Parathyroid adenoma (tissue), 2 donors: Measurements from ENCODE around the gene RAMACL.

ENCODE experiments used
- H2AFZ ChIP-seq: fragments of 300-600 bp; sonication (generic); one replicate; pipeline ENCODE4 v1.7.0; 2017; ENCODE audit warnings: antibody characterized with exemption, mild to moderate bottlenecking
- H3K27ac ChIP-seq: fragments of 300-600 bp; sonication (generic); one replicate; pipeline ENCODE4 v1.7.0; 2017
- H3K27me3 ChIP-seq: fragments of 300-600 bp; sonication (generic); one replicate; pipeline ENCODE4 v1.7.0; 2017; ENCODE audit warnings: low read length; ENCODE audit not compliant: control insufficient read depth, insufficient read depth
- H3K36me3 ChIP-seq: fragments of 300-600 bp; sonication (generic); one replicate; pipeline ENCODE4 v1.7.0; 2017; ENCODE audit warnings: low read length; ENCODE audit not compliant: control insufficient read depth, insufficient read depth
- H3K4me1 ChIP-seq: fragments of 300-600 bp; sonication (generic); one replicate; pipeline ENCODE4 v1.7.0; 2017; ENCODE audit warnings: control low read depth
- H3K4me2 ChIP-seq: fragments of 300-600 bp; sonication (generic); one replicate; pipeline ENCODE4 v1.7.0; 2017; ENCODE audit warnings: low read length
- H3K4me3 ChIP-seq: fragments of 300-600 bp; sonication (generic); one replicate; pipeline ENCODE4 v1.7.0; 2017; ENCODE audit warnings: low read depth, low read length
- H3K79me2 ChIP-seq: fragments of 300-600 bp; sonication (generic); one replicate; pipeline ENCODE4 v1.7.0; 2017; ENCODE audit warnings: control low read depth
- H3K9ac ChIP-seq: fragments of 300-600 bp; sonication (generic); one replicate; pipeline ENCODE4 v1.7.0; 2017; ENCODE audit warnings: mild to moderate bottlenecking
- H3K9me3 ChIP-seq: fragments of 300-600 bp; sonication (generic); one replicate; pipeline ENCODE4 v1.7.0; 2017; ENCODE audit warnings: low read length; ENCODE audit not compliant: control insufficient read depth
- CTCF ChIP-seq: fragments of 300-600 bp; sonication (generic); IDR thresholded peaks from one replicate; pipeline ENCODE4 v1.7.0; 2017; ENCODE audit warnings: antibody characterized with exemption, mild to moderate bottlenecking
- donor health status: primary hyperparathyroidism.

The RAMACL gene

GRCh38 chr6:166598441-166599138, 12.1 kb upstream of the RAMACL start:
- Histone ChIP-seq H3K4me1 (peaks cover 32% of the 10 kb centered on the region), H3K79me2 (peaks cover 80% of the 10 kb centered on the region), H2AFZ (no peak overlapping the region), H3K4me2 (peak overlapping the region; percentile 24), H3K4me3 (no peak overlapping the region), H3K36me3 (no peaks in the 10 kb centered on the region), H3K9ac (no peak overlapping the region), H3K9me3 (no peaks in the 10 kb centered on the region), H3K27ac (peak overlapping the region; percentile 71), H3K27me3 (no peaks in the 10 kb centered on the region)
- TF ChIP-seq CTCF = no peak

GRCh38 chr6:166597711-166598440, 11.4 kb upstream of the RAMACL start:
- Histone ChIP-seq H3K27ac (peak overlapping the region; percentile 71), H3K4me2 (no peak overlapping the region), H3K9me3 (no peaks in the 10 kb centered on the region), H2AFZ (no peak overlapping the region), H3K4me3 (no peak overlapping the region), H3K27me3 (no peaks in the 10 kb centered on the region), H3K9ac (no peak overlapping the region), H3K79me2 (peaks cover 78% of the 10 kb centered on the region), H3K36me3 (no peaks in the 10 kb centered on the region), H3K4me1 (peaks cover 32% of the 10 kb centered on the region)
- TF ChIP-seq CTCF = no peak

GRCh38 chr6:166596776-166597507, 10.5 kb upstream of the RAMACL start:
- Histone ChIP-seq H3K36me3 (no peaks in the 10 kb centered on the region), H2AFZ (no peak overlapping the region), H3K9ac (no peak overlapping the region), H3K4me2 (no peak overlapping the region), H3K79me2 (peaks cover 78% of the 10 kb centered on the region), H3K27me3 (no peaks in the 10 kb centered on the region), H3K9me3 (no peaks in the 10 kb centered on the region), H3K4me3 (no peak overlapping the region), H3K27ac (no peak overlapping the region), H3K4me1 (peaks cover 39% of the 10 kb centered on the region)
- no peak for TF ChIP-seq CTCF

- Histone ChIP-seq H3K36me3 (no peaks in the 10 kb centered on the region), H3K79me2 (peaks cover 80% of the 10 kb centered on the region), H3K27ac (no peak overlapping the region), H3K9ac (no peak overlapping the region), H3K9me3 (no peaks in the 10 kb centered on the region), H3K4me1 (peaks cover 48% of the 10 kb centered on the region), H3K4me2 (no peak overlapping the region), H2AFZ (no peak overlapping the region), H3K27me3 (no peaks in the 10 kb centered on the region), H3K4me3 (no peak overlapping the region)
- no peak for TF ChIP-seq CTCF
These were observed 9.5 kb upstream of the RAMACL start for GRCh38 chr6:166595949-166596348.
